Measurements from ENCODE around the gene USH2A.

DNA sequence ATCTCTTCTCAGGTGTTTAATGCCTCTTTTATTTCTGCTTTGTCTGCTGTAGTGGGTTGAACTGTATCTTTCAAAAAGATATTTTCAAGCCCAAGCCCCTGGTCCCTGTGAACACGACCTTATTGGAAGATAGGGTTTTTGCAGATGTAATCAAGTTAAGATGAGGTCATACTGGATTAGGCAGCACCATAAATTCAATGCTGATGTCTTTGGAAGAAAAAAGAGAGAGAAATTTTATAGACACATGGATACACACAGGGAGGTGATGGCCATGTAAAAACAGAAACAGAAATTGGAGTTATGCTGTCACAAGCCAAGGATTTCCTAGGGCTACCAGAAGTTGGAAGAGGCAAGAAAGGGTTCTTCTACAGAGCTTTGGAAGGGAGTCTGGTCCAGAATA is 554.7 kb downstream of the USH2A start:
- TF ChIP-seq, protein P1, sequence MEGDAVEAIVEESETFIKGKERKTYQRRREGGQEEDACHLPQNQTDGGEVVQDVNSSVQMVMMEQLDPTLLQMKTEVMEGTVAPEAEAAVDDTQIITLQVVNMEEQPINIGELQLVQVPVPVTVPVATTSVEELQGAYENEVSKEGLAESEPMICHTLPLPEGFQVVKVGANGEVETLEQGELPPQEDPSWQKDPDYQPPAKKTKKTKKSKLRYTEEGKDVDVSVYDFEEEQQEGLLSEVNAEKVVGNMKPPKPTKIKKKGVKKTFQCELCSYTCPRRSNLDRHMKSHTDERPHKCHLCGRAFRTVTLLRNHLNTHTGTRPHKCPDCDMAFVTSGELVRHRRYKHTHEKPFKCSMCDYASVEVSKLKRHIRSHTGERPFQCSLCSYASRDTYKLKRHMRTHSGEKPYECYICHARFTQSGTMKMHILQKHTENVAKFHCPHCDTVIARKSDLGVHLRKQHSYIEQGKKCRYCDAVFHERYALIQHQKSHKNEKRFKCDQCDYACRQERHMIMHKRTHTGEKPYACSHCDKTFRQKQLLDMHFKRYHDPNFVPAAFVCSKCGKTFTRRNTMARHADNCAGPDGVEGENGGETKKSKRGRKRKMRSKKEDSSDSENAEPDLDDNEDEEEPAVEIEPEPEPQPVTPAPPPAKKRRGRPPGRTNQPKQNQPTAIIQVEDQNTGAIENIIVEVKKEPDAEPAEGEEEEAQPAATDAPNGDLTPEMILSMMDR (IDR thresholded peaks at IDR 0.05) = no peak
- no peak for TF ChIP-seq POLR2AphosphoS5 (IDR thresholded peaks at IDR 0.05)

All from prostate gland (tissue), 2 donors.